ENCODE results near the gene EHMT1.
"Not testable (repeated sequence)": the region's sequence is repeated elsewhere in the genome, so short reads cannot be mapped to it uniquely, and the experiment has no call there.

EHMT1 gene

DNA sequence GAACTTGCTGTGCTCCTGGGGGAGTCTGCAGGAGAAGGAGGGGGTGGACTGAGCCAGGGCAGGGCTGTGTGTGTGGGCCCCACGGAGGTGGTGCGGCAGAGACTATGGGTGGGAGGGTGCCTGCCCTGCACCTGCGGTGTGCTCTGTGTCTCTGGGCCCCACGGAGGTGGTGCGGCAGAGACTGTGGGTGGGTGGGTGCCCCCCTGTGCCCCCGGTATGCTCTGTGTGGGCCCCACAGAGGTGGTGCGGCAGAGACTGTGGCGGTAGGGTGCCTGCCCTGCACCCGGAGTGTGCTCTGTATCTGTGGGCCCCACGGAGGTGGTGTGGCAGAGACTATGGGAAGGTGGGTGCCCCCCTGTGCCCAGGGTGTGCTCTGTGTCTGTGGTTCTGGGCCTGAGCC lies 103.7 kb downstream of the EHMT1 start:
- Histone ChIP-seq H3K4me2 (ENCODE audit: low read depth, low read length, poor library complexity, severe bottlenecking) (no peak overlapping the region), H3K4me3 (ENCODE audit: low read length, poor library complexity, severe bottlenecking) (no peak overlapping the region), H4K20me1 (ENCODE audit: insufficient read depth, low read length, poor library complexity, severe bottlenecking) (peaks cover 28% of the 10 kb centered on the region), H3K36me3 (ENCODE audit: insufficient read depth, low read length) (peaks cover 49% of the 10 kb centered on the region; the same call in 1 of the 2 replicates), H3K9ac (ENCODE audit: low read depth, low read length, poor library complexity, severe bottlenecking) (no peak overlapping the region), H3K4me1 (ENCODE audit: insufficient read depth, low read length, poor library complexity, severe bottlenecking) (no peaks in the 10 kb centered on the region), H3K79me2 (ENCODE audit: insufficient read depth, low read length) (peaks cover 47% of the 10 kb centered on the region; the same call in 1 of the 2 replicates), H3K9me3 (ENCODE audit: insufficient read depth, low read depth, low read length) (no peaks in the 10 kb centered on the region), H2AFZ (ENCODE audit: low read length) (no peak overlapping the region), H3F3A (ENCODE audit: low read depth) (no peaks in the 10 kb centered on the region; the same call in 1 of the 2 replicates), H3K27me3 (ENCODE audit: insufficient read depth, low read length, poor library complexity, severe bottlenecking) (no peaks in the 10 kb centered on the region), H3K9me2 (replicated peaks; ENCODE audit: low read depth, low read length) (no peaks in the 10 kb centered on the region)
- no peak for TF ChIP-seq EZH2phosphoT487 (IDR thresholded peaks at IDR 0.05; ENCODE audit: borderline replicate concordance)
- TF ChIP-seq, protein P1, sequence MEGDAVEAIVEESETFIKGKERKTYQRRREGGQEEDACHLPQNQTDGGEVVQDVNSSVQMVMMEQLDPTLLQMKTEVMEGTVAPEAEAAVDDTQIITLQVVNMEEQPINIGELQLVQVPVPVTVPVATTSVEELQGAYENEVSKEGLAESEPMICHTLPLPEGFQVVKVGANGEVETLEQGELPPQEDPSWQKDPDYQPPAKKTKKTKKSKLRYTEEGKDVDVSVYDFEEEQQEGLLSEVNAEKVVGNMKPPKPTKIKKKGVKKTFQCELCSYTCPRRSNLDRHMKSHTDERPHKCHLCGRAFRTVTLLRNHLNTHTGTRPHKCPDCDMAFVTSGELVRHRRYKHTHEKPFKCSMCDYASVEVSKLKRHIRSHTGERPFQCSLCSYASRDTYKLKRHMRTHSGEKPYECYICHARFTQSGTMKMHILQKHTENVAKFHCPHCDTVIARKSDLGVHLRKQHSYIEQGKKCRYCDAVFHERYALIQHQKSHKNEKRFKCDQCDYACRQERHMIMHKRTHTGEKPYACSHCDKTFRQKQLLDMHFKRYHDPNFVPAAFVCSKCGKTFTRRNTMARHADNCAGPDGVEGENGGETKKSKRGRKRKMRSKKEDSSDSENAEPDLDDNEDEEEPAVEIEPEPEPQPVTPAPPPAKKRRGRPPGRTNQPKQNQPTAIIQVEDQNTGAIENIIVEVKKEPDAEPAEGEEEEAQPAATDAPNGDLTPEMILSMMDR (conservative IDR thresholded peaks at IDR 0.05; ENCODE audit: low read length), result no peak

DNA sequence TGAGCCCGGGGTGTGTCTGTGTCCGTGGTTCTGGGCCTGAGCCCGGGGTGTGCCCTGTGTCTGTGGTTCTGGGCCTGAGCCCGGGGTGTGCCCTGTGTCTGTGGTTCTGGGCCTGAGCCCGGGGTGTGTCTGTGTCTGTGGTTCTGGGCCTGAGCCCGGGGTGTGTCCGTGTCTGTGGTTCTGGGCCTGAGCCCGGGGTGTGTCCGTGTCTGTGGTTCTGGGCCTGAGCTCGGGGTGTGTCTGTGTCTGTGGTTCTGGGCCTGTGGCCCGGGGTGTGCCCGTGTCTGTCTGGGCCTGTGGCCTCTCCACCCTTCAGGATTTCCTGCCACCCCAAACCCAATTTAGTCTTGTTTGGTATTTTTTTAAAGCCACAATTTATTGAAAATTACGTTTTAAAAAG lies 104.6 kb downstream of the EHMT1 start:
- H3K79me2 ChIP-seq (ENCODE audit: insufficient read depth, low read length), result peaks cover 47% of the 10 kb centered on the region; the same call in 1 of the 2 replicates
- not testable (repeated sequence) for H3K9me3 ChIP-seq (ENCODE audit: insufficient read depth, low read depth, low read length); H3K4me3 ChIP-seq (ENCODE audit: low read length, poor library complexity, severe bottlenecking); H3K9ac ChIP-seq (ENCODE audit: low read depth, low read length, poor library complexity, severe bottlenecking); H3K9me2 ChIP-seq (replicated peaks; ENCODE audit: low read depth, low read length); H3K27me3 ChIP-seq (ENCODE audit: insufficient read depth, low read length, poor library complexity, severe bottlenecking); H3K4me2 ChIP-seq (ENCODE audit: low read depth, low read length, poor library complexity, severe bottlenecking); H3K4me1 ChIP-seq (ENCODE audit: insufficient read depth, low read length, poor library complexity, severe bottlenecking); H2AFZ ChIP-seq (ENCODE audit: low read length); H3F3A ChIP-seq (ENCODE audit: low read depth)
- peaks cover 44% of the 10 kb centered on the region; the same call in 1 of the 2 replicates for H3K36me3 ChIP-seq (ENCODE audit: insufficient read depth, low read length)
- H4K20me1 ChIP-seq (ENCODE audit: insufficient read depth, low read length, poor library complexity, severe bottlenecking), result peaks cover 28% of the 10 kb centered on the region

DNA sequence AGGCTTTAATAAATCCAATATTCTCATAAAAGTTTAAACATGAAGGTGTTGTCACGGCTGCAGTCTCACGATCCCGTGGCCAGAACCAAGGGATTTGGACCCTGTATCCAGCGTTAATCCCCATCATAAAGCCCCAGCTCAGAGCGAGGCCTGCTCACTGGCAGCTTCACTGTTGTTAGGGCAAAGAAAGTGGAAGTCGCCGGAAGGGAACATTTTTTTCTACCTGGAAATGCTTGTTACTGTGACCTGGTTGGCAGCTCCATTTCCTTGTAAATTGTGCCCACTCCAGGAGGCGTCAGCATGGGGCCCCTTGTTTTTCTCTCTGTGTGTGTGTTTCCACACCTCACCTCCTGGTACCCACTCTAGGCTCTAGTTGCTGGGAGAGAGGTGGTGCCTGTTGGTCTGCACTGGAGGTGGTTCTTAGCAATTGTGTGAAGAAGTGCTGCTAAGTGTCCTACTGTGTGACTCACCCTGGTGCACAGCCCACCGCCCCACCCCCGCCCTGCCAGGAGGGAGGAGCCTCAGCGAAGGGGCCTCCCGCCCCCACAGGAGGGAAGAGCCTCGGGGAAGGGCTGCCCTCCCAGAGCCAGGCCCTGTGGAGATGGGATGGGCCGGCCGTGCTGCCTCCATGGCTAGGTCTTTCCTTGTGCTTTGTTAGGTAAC lies 105.1 kb downstream of the EHMT1 start:
- H3K36me3 ChIP-seq (ENCODE audit: insufficient read depth, low read length), result peaks cover 48% of the 10 kb centered on the region; the same call in 1 of the 2 replicates
- no peaks in the 10 kb centered on the region; the same call in 1 of the 2 replicates for H3F3A ChIP-seq (ENCODE audit: low read depth)
- no peaks in the 10 kb centered on the region for H3K4me1 ChIP-seq (ENCODE audit: insufficient read depth, low read length, poor library complexity, severe bottlenecking)
- no peaks in the 10 kb centered on the region for H3K27me3 ChIP-seq (ENCODE audit: insufficient read depth, low read length, poor library complexity, severe bottlenecking)
- H3K9me2 ChIP-seq (replicated peaks; ENCODE audit: low read depth, low read length), result no peaks in the 10 kb centered on the region
- H3K9ac ChIP-seq (ENCODE audit: low read depth, low read length, poor library complexity, severe bottlenecking), result no peak overlapping the region
- TF ChIP-seq, protein P1 (conservative IDR thresholded peaks at IDR 0.05; ENCODE audit: low read length), result no peak
- no peak for TF ChIP-seq EZH2phosphoT487 (IDR thresholded peaks at IDR 0.05; ENCODE audit: borderline replicate concordance)
- no peak overlapping the region for H3K4me2 ChIP-seq (ENCODE audit: low read depth, low read length, poor library complexity, severe bottlenecking)
- peaks cover 47% of the 10 kb centered on the region; the same call in 1 of the 2 replicates for H3K79me2 ChIP-seq (ENCODE audit: insufficient read depth, low read length)
- no peak overlapping the region for H2AFZ ChIP-seq (ENCODE audit: low read length)
- H3K4me3 ChIP-seq (ENCODE audit: low read length, poor library complexity, severe bottlenecking), result no peak overlapping the region
- peaks cover 25% of the 10 kb centered on the region for H4K20me1 ChIP-seq (ENCODE audit: insufficient read depth, low read length, poor library complexity, severe bottlenecking)
- no peaks in the 10 kb centered on the region for H3K9me3 ChIP-seq (ENCODE audit: insufficient read depth, low read depth, low read length)

DNA sequence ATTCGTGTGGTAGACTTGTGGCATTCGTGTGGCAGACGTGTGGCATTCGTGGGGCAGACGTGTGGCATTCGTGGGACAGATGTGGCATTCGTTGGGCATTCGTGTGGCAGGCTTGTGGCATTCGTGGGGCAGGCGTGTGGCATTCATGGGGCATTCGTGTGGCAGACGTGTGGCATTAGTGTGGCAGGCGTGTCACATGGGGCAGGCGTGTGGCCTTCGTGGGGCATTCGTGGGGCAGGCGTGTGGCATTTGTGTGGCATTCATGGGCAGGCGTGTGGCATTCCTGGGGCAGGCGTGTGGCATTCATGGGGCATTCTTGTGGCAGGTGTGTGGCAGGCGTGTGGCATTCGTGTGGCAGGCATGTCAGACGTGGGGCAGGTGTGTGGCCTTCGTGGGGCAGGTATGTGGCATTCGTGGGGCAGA lies 106.0 kb downstream of the EHMT1 start:
- H3K4me3 ChIP-seq (ENCODE audit: low read length, poor library complexity, severe bottlenecking), result no peak overlapping the region
- no peak overlapping the region for H3K4me2 ChIP-seq (ENCODE audit: low read depth, low read length, poor library complexity, severe bottlenecking)
- no peak overlapping the region for H3K9ac ChIP-seq (ENCODE audit: low read depth, low read length, poor library complexity, severe bottlenecking)
- H3K9me3 ChIP-seq (ENCODE audit: insufficient read depth, low read depth, low read length), result no peaks in the 10 kb centered on the region
- H2AFZ ChIP-seq (ENCODE audit: low read length), result no peak overlapping the region
- H3K9me2 ChIP-seq (replicated peaks; ENCODE audit: low read depth, low read length), result no peaks in the 10 kb centered on the region
- H3K36me3 ChIP-seq (ENCODE audit: insufficient read depth, low read length), result peaks cover 49% of the 10 kb centered on the region; the same call in 1 of the 2 replicates
- TF ChIP-seq EZH2phosphoT487 (IDR thresholded peaks at IDR 0.05; ENCODE audit: borderline replicate concordance), result no peak
- TF ChIP-seq, protein P1 (conservative IDR thresholded peaks at IDR 0.05; ENCODE audit: low read length), result no peak
- H3K27me3 ChIP-seq (ENCODE audit: insufficient read depth, low read length, poor library complexity, severe bottlenecking), result no peaks in the 10 kb centered on the region
- peaks cover 47% of the 10 kb centered on the region; the same call in 1 of the 2 replicates for H3K79me2 ChIP-seq (ENCODE audit: insufficient read depth, low read length)
- no peaks in the 10 kb centered on the region; the same call in 1 of the 2 replicates for H3F3A ChIP-seq (ENCODE audit: low read depth)
- H4K20me1 ChIP-seq (ENCODE audit: insufficient read depth, low read length, poor library complexity, severe bottlenecking), result peaks cover 24% of the 10 kb centered on the region
- H3K4me1 ChIP-seq (ENCODE audit: insufficient read depth, low read length, poor library complexity, severe bottlenecking), result no peaks in the 10 kb centered on the region

Data from Loucy (cell line).